Psoas muscle (tissue), 8 donors: ENCODE data around the gene ZFYVE27. TPM values are rescaled to one million over a fixed set of nuclear protein-coding genes. Genes with fewer than 3 reads are reported as not detected.
A peak's percentile ranks its signal among the peaks of the same experiment; 100 is the strongest.
"Not testable (repeated sequence)": the region's sequence is repeated elsewhere in the genome, so short reads cannot be mapped to it uniquely, and the experiment has no call there.

Experiments used
- ATAC-seq, 4 donors: fragments of 200-7000 bp; cut with Tn5 transposase; one replicate each; pipeline ENCODE4 v1.9.1; 2020; ENCODE audit warnings: moderate library complexity in 3 of 4, mild to moderate bottlenecking in 2 of 4
- DNase-seq, 2 donors: peaks; one replicate each; pipeline ENCODE4 v3.0.0-alpha.2; 2020
- H3K27ac ChIP-seq: fragments of 200-600 bp; one replicate; pipeline ENCODE4 v1.8.0; 2022
- H3K27me3 ChIP-seq, 3 donors: fragments of 200-600 bp in 1 of 3; one replicate each; pipeline versions ENCODE4 v1.6.1 to v1.8.0; 2013 to 2022; ENCODE audit warnings: low read length in 2 of 3, mild to moderate bottlenecking in 2 of 3, moderate library complexity in 1 of 3; ENCODE audit not compliant: insufficient read depth in 3 of 3
- H3K36me3 ChIP-seq, 2 donors: fragments of 200-600 bp in 1 of 2; one replicate each; pipeline versions ENCODE4 v1.6.1 to v1.8.0; 2013 to 2022; ENCODE audit warnings: low read depth in 1 of 2, mild to moderate bottlenecking in 1 of 2, moderate library complexity in 1 of 2; ENCODE audit not compliant: insufficient read depth in 1 of 2
- H3K4me1 ChIP-seq: fragments of 200-600 bp; one replicate; pipeline ENCODE4 v1.8.0; 2022
- H3K4me3 ChIP-seq: fragments of 200-600 bp; one replicate; pipeline ENCODE4 v1.8.0; 2022; ENCODE audit warnings: mild to moderate bottlenecking
- H3K9me3 ChIP-seq: fragments of 200-600 bp; one replicate; pipeline ENCODE4 v1.8.0; 2022
- WGBS, 3 donors: extraction: QIAGEN DNeasy Blood & Tissue Kit; methylation state at CpG; one replicate each; pipeline versions ENCODE4 v1.1.6 to v1.1.7; 2013; 5-methylcytosine and 5-hydroxymethylcytosine counted together
- intact Hi-C, 2 donors: fragments of 100-400 bp; cut with DNase I; formaldehyde crosslinking; loops; one replicate each; pipeline versions ENCODE4 v1.11.0 to v1.14.2; 2022
- long read RNA-seq, 2 donors: library from polyadenylated mRNA; unstranded; transcript quantifications; one replicate each; pipeline ENCODE4 v2.0.0, GENCODE V29; 2021
- polyA plus RNA-seq, 3 donors: library from polyadenylated mRNA; stranded (reverse); fragments of 200-250 nt; gene quantifications; one replicate each; pipeline ENCODE4 v1.2.3, GENCODE V29; 2013
- total RNA-seq, 4 donors: library from RNA; stranded (reverse); fragmentation: NEBNext Ultra II Directional in 2 of 4; extraction: Animal tissue kit (Norgen Biotek cat#: 25700) in 2 of 4; gene quantifications; one replicate each; pipeline versions ENCODE4 v1.2.1 to v1.2.4, GENCODE V29; 2021 to 2023
- TF ChIP-seq, protein P1 (sequence below): fragments of 200-600 bp; IDR thresholded peaks from one replicate; pipeline ENCODE4 v1.8.0; 2022; ENCODE audit warnings: antibody characterized with exemption
- donor health status: healthy with polysubstance abuse.
- donor health status: DM: no; HTN: no; CAD: no; lungs with moderate emphysema.
- donor health status: Bipolar disorder and iron deficiency.
- donor health status: healthy.
- donor health status: DM: yes; HTN: yes; CAD: no.
- donor health status: DM: no; HTN: no; CAD: no.
- donor health status: DM: no; HTN: no; CAD: no.
- donor health status: DM: yes; HTN: yes; CAD: no.

Gene ZFYVE27, protein sequence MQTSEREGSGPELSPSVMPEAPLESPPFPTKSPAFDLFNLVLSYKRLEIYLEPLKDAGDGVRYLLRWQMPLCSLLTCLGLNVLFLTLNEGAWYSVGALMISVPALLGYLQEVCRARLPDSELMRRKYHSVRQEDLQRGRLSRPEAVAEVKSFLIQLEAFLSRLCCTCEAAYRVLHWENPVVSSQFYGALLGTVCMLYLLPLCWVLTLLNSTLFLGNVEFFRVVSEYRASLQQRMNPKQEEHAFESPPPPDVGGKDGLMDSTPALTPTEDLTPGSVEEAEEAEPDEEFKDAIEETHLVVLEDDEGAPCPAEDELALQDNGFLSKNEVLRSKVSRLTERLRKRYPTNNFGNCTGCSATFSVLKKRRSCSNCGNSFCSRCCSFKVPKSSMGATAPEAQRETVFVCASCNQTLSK
- 10 to 100 TPM in 3 of 4 donors, 1 to 10 TPM in 1; 9.8 to 15.1 (median 12.1) TPM for total RNA-seq
- polyA plus RNA-seq, result 10 to 100 TPM in 2 of 3 donors, 1 to 10 TPM in 1; 8.3 to 20.1 (median 14.9) TPM
- long read RNA-seq, donor 1, partial matches to known transcripts, result 0 of 33 reads
- long read RNA-seq, donor 1, other reads (novel, unspliced or antisense), result 32 of 33 reads
- long read RNA-seq, donor 2, transcript ZFYVE27-203 (12 exons, 2,997 nt), result major isoform, 10 of 65 reads
- long read RNA-seq, donor 2, partial matches to known transcripts, result 6 of 65 reads
- long read RNA-seq, donor 2, other reads (novel, unspliced or antisense), result 48 of 65 reads

DNA sequence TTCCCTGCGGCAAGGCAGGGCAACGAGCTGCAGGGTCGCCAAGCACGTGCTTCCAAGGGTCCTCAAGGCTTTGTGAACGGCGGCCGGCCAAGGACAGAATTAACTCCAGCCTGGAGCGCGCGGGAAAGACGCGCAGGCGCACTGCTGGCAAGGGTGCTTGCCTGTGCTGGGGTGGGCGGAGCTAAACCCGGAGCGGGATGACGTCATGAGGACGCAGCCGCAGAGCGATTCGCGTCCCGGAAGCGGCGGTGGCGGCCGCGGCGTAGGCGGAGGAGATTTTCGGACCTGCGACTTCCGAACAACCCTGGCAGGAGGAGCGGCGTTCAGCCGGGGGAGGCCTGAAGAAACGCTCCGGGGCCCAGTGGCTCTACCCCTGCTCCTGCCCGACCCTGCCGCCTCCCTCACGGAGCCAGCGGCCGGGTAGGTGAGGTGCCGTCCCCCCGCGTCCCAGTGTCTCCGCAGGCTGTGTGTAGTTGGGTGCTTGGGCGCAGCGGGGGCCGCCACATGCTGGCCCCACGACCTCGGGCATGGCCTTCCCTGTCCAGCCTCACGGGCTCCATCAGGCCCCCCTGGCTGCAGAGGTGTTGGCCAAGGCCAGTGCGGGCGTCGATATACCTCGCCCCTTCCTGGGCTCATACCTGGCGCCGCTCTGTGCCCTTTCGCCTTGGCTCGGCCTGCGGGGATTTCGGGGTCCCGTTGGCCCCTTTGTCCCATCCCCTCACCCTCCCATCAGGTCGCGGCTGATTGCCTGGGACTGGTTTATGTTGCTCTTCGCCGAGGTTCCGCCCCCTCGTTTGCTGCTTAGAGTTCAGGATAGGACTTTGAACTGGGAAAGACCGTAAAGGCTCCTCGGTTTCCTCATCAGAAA, at the start of gene ZFYVE27:
ZFYVE27 (plus strand) TSS at position 227 of the 868 bp plus-strand sequence. CDS start 1,350 bp downstream, outside the sequence.
- WGBS, 3 donors, result 0 to 1% (median 0%) methylated on average over 60 to 72 of the region's 72 CpGs
- Histone ChIP-seq H3K9me3 (no peaks in the 10 kb centered on the region), H3K4me3 (peak within 1 kb of the TSS; percentile 99), H3K36me3 (peaks cover 0 to 38% of the 10 kb centered on the region in 2 donors), H3K27me3 (no peaks in the 10 kb centered on the region), H3K4me1 (peaks cover 9% of the 10 kb centered on the region), H3K27ac (peak within 1 kb of the TSS; percentile 98)
- DNase-seq (peak; percentile 97 to 99), ATAC-seq (peak; percentile 97 to 99 (median 98))
- intact Hi-C loops, result no loop called here
- TF ChIP-seq, protein P1, sequence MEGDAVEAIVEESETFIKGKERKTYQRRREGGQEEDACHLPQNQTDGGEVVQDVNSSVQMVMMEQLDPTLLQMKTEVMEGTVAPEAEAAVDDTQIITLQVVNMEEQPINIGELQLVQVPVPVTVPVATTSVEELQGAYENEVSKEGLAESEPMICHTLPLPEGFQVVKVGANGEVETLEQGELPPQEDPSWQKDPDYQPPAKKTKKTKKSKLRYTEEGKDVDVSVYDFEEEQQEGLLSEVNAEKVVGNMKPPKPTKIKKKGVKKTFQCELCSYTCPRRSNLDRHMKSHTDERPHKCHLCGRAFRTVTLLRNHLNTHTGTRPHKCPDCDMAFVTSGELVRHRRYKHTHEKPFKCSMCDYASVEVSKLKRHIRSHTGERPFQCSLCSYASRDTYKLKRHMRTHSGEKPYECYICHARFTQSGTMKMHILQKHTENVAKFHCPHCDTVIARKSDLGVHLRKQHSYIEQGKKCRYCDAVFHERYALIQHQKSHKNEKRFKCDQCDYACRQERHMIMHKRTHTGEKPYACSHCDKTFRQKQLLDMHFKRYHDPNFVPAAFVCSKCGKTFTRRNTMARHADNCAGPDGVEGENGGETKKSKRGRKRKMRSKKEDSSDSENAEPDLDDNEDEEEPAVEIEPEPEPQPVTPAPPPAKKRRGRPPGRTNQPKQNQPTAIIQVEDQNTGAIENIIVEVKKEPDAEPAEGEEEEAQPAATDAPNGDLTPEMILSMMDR, result no peak

DNA sequence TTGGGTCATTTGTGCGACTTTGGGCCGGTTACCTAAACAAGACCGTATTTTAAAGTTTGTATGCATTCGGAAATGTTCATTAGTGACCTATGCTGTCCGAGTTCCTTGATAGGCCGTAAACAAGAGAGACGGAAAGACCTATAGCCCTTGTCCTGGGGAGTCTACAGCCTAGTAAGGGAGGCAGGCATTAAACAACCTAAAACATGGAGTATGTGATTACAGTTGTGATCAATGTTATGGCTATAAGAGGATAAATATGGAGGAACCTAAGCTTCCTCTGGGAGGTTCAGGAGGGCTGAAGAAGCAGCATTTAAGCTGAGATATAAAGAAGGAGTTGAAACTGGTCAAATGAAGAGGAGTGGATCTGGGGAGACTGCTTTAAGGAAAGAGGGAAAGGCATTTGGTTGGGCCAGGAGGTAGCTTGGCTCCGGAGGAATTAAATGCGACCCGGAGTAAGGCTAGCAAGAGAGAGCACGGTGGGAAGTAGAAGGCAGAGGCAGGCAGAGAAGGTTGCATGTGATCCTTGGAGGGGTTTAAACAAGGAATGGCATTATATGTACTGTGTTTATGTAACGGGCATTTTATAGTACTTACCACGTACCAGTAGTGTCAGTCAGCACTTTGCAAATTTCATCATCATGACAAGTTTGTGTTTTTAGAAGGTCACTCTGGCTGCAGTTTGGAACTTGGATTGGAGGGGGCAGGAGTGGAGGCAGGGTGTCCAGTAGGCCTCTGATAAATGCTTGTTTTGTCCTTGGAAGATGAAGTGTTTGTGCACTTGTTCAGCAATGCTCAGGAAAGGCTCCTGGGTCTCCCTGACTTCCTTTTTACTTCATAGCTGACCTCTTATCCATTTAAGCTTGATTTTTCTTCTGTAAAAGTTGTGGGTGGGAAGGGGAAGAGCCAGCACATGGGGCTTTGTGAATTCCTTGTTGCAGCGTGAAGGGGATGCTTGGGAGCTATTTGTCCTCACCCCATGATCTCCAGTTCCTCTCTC, 48.8 kb upstream of the ZFYVE27 start:
- peak overlapping the region; percentile 74 for H3K4me3 ChIP-seq
- no peaks in the 10 kb centered on the region for H3K27me3 ChIP-seq
- WGBS, 3 donors, result 39 to 46% (median 42%) methylated on average over 14 of the region's 14 CpGs
- peaks cover 2% of the 10 kb centered on the region for H3K9me3 ChIP-seq
- ATAC-seq, result peak in 1 of 4 donors; percentile 6
- H3K36me3 ChIP-seq, result no peaks in the 10 kb centered on the region
- DNase-seq, result peak in 1 of 2 donors; percentile 46
- TF ChIP-seq, protein P1, result no peak
- peak overlapping the region; percentile 81 for H3K27ac ChIP-seq
- intact Hi-C loops, result no loop called here
- peaks cover 37% of the 10 kb centered on the region for H3K4me1 ChIP-seq

DNA sequence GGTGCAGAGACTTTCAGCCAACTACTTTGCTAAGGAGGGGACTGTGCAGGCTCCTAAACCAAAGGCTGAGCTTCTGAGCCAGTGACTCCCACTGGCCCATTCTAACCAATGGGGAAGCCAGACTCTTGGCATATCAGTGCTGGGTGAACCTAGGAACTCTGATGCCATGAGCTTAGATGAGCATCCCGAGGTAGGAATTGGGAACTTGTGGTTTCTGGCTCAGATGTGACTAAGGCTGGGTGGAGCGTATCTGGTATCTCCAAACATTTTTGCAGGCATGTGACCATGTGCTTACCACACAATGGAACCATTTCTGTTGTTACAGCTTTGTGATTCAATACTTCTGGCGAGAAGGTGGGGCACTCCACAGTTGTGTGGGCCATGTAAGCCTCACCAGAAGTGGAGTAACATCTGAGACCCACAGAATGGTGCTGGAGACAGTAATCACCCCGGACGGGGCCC, 47.3 kb upstream of the ZFYVE27 start:
- Histone ChIP-seq H3K9me3 (peaks cover 8% of the 10 kb centered on the region), H3K27ac (no peak overlapping the region), H3K4me1 (peaks cover 24% of the 10 kb centered on the region), H3K27me3 (no peaks in the 10 kb centered on the region), H3K36me3 (no peaks in the 10 kb centered on the region), H3K4me3 (no peak overlapping the region)
- ATAC-seq (no peak), DNase-seq (no peak)
- intact Hi-C loops, result no loop called here
- TF ChIP-seq, protein P1, result no peak
- 79 to 86% (median 80%) methylated on average over 5 of the region's 5 CpGs for WGBS, 3 donors

DNA sequence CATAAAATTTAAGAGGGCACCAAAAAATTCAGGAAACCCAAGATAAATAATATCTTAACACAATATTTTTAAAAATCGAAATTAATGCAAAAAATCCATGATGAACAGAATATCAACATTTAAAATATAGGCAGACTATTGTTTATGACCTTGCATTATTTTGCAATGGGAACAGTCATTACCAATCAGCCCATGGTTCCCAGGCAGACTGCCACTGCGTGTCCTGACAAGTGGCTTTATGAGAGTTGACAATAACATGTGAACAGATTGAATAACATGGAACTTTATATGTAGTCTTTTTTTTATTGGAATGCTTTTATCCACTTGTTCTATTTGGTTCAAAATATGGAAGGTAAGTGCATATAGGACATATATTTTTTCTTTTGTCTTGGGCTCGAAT, 46.8 kb upstream of the ZFYVE27 start:
- Histone ChIP-seq H3K27me3 (no peaks in the 10 kb centered on the region), H3K9me3 (peaks cover 8% of the 10 kb centered on the region), H3K4me1 (peaks cover 19% of the 10 kb centered on the region), H3K27ac (no peak overlapping the region), H3K36me3 (no peaks in the 10 kb centered on the region), H3K4me3 (no peak overlapping the region)
- DNase-seq, result no peak
- WGBS, 3 donors, result 90 to 93% (median 90%) methylated on average over 3 of the region's 3 CpGs
- intact Hi-C loops, result no loop called here
- ATAC-seq, result no peak
- TF ChIP-seq, protein P1, result no peak

DNA sequence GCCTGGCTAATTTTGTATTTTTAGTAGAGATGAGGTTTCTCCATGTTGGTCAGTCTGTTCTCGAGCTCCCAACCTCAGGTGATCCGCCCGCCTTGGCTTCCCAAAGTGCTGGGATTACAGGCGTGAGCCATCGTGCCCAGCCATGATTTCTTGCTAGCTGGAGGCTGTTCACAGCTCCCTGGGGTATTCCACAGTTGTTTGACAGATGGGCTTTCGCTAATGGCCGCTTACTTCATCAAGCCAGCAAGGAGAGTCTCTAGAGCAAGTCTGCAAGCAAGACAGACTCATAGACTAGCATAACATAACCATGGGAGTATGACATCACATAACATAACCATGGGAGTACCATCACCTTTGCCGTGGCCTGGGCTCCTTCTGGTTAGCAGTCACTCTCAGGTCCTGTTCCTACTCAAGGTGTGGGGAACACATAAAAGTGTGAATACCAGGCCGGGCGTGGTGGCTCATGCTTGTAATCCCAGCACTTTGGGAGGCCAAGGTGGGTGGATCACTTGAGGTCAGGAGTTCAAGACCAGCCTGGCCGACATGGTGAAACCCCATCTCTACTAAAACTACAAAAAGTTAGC, 38.8 kb upstream of the ZFYVE27 start:
- not testable (repeated sequence) for H3K4me1 ChIP-seq, ATAC-seq, H3K27me3 ChIP-seq, H3K36me3 ChIP-seq, H3K9me3 ChIP-seq, H3K27ac ChIP-seq, DNase-seq, H3K4me3 ChIP-seq
- 63 to 75% (median 69%) methylated on average over 11 of the region's 11 CpGs for WGBS, 3 donors
- intact Hi-C loops, result loop anchor here in 1 of 2 donors (5.0 kb wide), 1 partner anchor 34 kb away; no protein-coding TSS in a partner anchor
